Caco-2 (cell line): ENCODE data around the gene PMS1. TPM values are rescaled to one million over a fixed set of nuclear protein-coding genes. Genes with fewer than 3 reads are reported as not detected.

Experiments used
- BruUV-seq: library from RNA; stranded (reverse); fragments of 400-500 nt; replicated peaks from 2 replicates; lab custom pipeline; 2021; lab: Mats Ljungman, UMichigan
- CTCF ChIA-PET: fragments of 300-600 bp; sonication (Branson Sonifier 250); formaldehyde crosslinking; loops from one replicate; lab custom pipeline; 2022; ENCODE audit warnings: antibody characterized with exemption; lab: Charles Lee
- POLR2A ChIA-PET: fragments of 300-600 bp; sonication (Branson Sonifier 250); formaldehyde crosslinking; loops from one replicate; lab custom pipeline; 2022; ENCODE audit warnings: antibody characterized with exemption; lab: Charles Lee
- DNase-seq, 2 experiments: peaks; one replicate each; pipeline versions ENCODE4 v3.0.0 to v3.0.0-alpha.2; 2020 to 2022
- H3K27me3 ChIP-seq: replicated peaks from 2 replicates; pipeline ENCODE4 v1.6.0; 2011; ENCODE audit warnings: low read length; ENCODE audit not compliant: control insufficient read depth, insufficient read depth
- H3K36me3 ChIP-seq: 2 replicates; pipeline ENCODE4 v1.5.1; 2011; ENCODE audit warnings: low read length; ENCODE audit not compliant: control insufficient read depth, insufficient read depth
- H3K4me1 ChIP-seq: fragments of 250-450 bp; sonication (Bioruptor Pico); 2 replicates; pipeline ENCODE4 v1.5.1; 2020; ENCODE audit warnings: mild to moderate bottlenecking
- H3K4me3 ChIP-seq: 2 replicates; pipeline ENCODE4 v1.5.1; 2011; ENCODE audit warnings: low read depth, mild to moderate bottlenecking, control low read depth, low read length
- H3K9me3 ChIP-seq: fragments of 250-450 bp; sonication (Bioruptor Pico); 2 replicates; pipeline ENCODE4 v1.5.1; 2020; ENCODE audit warnings: mild to moderate bottlenecking, moderate library complexity
- H3K27ac Mint-ChIP-seq: one replicate; pipeline ENCODE4 v1.8.0; 2022; ENCODE audit warnings: mixed read lengths; ENCODE audit not compliant: unreplicated experiment
- H3K27me3 Mint-ChIP-seq: one replicate; pipeline ENCODE4 v1.8.0; 2022; ENCODE audit warnings: mixed read lengths; ENCODE audit not compliant: insufficient read depth, unreplicated experiment
- H3K36me3 Mint-ChIP-seq: one replicate; pipeline ENCODE4 v1.8.0; 2022; ENCODE audit warnings: mild to moderate bottlenecking, mixed read lengths; ENCODE audit not compliant: insufficient read depth, unreplicated experiment
- H3K4me1 Mint-ChIP-seq: one replicate; pipeline ENCODE4 v1.8.0; 2022; ENCODE audit warnings: low read depth, mixed read lengths; ENCODE audit not compliant: unreplicated experiment
- H3K4me3 Mint-ChIP-seq: one replicate; pipeline ENCODE4 v1.8.0; 2022; ENCODE audit warnings: mild to moderate bottlenecking, moderate library complexity, mixed read lengths; ENCODE audit not compliant: unreplicated experiment
- H3K9me3 Mint-ChIP-seq: one replicate; pipeline ENCODE4 v1.8.0; 2022; ENCODE audit warnings: mixed read lengths; ENCODE audit not compliant: unreplicated experiment
- CTCF ChIP-seq, 2 experiments: fragments of 200-600 bp in 1 of 2; IDR thresholded peaks; 1 replicate in 1 of 2; 2 replicates in 1 of 2; pipeline versions ENCODE4 v1.5.1 to v1.8.0; 2011 to 2022; ENCODE audit warnings: antibody characterized with exemption in 1 of 2, control low read depth in 1 of 2, inconsistent platforms in 1 of 2, low read depth in 1 of 2, low read length in 1 of 2, mild to moderate bottlenecking in 1 of 2, moderate library complexity in 1 of 2; ENCODE audit not compliant: insufficient read depth in 1 of 2, severe bottlenecking in 1 of 2, unreplicated experiment in 1 of 2
- intact Hi-C: fragments of 100-400 bp; cut with micrococcal nuclease; formaldehyde crosslinking; loops from one replicate; pipeline ENCODE4 v1.10.0; 2022; ENCODE audit not compliant: unreplicated experiment
- total RNA-seq: library from RNA; stranded (reverse); gene quantifications from 2 replicates; pipeline ENCODE4 v1.2.3, GENCODE V29; 2022

Gene PMS1
- total RNA-seq, 1 experiment from 2014 or later = 40.2 TPM

GRCh38 chr2:189841019-189841418, 56.8 kb downstream of the PMS1 start:
- H3K4me1 ChIP-seq = peaks cover 8% of the 10 kb centered on the region; the same call in 1 of the 2 replicates
- no peak overlapping the region for H3K4me3 ChIP-seq
- no peaks in the 10 kb centered on the region for H3K27me3 ChIP-seq
- no TSS peak for BruUV-seq
- H3K36me3 Mint-ChIP-seq = peaks cover 14% of the 10 kb centered on the region
- CTCF ChIA-PET = no interaction called here
- H3K27ac Mint-ChIP-seq = no peak overlapping the region
- POLR2A ChIA-PET = no interaction called here
- no peaks in the 10 kb centered on the region for H3K36me3 ChIP-seq
- H3K4me1 Mint-ChIP-seq = peaks cover 8% of the 10 kb centered on the region
- H3K9me3 ChIP-seq = no peaks in the 10 kb centered on the region
- no peaks in the 10 kb centered on the region for H3K27me3 Mint-ChIP-seq
- no peak for TF ChIP-seq CTCF (IDR thresholded peaks at IDR 0.05; ENCODE audit: insufficient read depth in 1 of 2, low read depth in 1 of 2, low read length in 1 of 2, severe bottlenecking in 1 of 2, unreplicated experiment in 1 of 2)
- intact Hi-C loops = no loop called here
- DNase-seq = no peak
- no peaks in the 10 kb centered on the region for H3K9me3 Mint-ChIP-seq
- no peak overlapping the region for H3K4me3 Mint-ChIP-seq

- H3K4me3 Mint-ChIP-seq = no peak overlapping the region
- DNase-seq = no peak
- no peak overlapping the region for H3K27ac Mint-ChIP-seq
- peaks cover 10% of the 10 kb centered on the region for H3K36me3 Mint-ChIP-seq
- intact Hi-C loops = no loop called here
- no peaks in the 10 kb centered on the region for H3K27me3 Mint-ChIP-seq
- Histone ChIP-seq H3K4me3 (no peak overlapping the region), H3K36me3 (no peaks in the 10 kb centered on the region), H3K4me1 (no peaks in the 10 kb centered on the region), H3K27me3 (no peaks in the 10 kb centered on the region), H3K9me3 (no peaks in the 10 kb centered on the region)
- H3K9me3 Mint-ChIP-seq = no peaks in the 10 kb centered on the region
- no peak for TF ChIP-seq CTCF (IDR thresholded peaks at IDR 0.05; ENCODE audit: insufficient read depth in 1 of 2, low read depth in 1 of 2, low read length in 1 of 2, severe bottlenecking in 1 of 2, unreplicated experiment in 1 of 2)
- ChIA-PET POLR2A (no interaction called here), CTCF (no interaction called here)
- BruUV-seq = no TSS peak
- H3K4me1 Mint-ChIP-seq = no peaks in the 10 kb centered on the region
These were observed 64.0 kb downstream of the PMS1 start for GRCh38 chr2:189848276-189848675.

- H3K27me3 Mint-ChIP-seq = no peaks in the 10 kb centered on the region
- Histone ChIP-seq H3K36me3 (no peaks in the 10 kb centered on the region), H3K4me1 (no peaks in the 10 kb centered on the region), H3K27me3 (no peaks in the 10 kb centered on the region), H3K9me3 (no peaks in the 10 kb centered on the region), H3K4me3 (no peak overlapping the region)
- TF ChIP-seq CTCF (IDR thresholded peaks at IDR 0.05; ENCODE audit: insufficient read depth in 1 of 2, low read depth in 1 of 2, low read length in 1 of 2, severe bottlenecking in 1 of 2, unreplicated experiment in 1 of 2) = no peak
- no peaks in the 10 kb centered on the region for H3K9me3 Mint-ChIP-seq
- no peak for DNase-seq
- H3K4me3 Mint-ChIP-seq = no peak overlapping the region
- intact Hi-C loops = no loop called here
- no peaks in the 10 kb centered on the region for H3K4me1 Mint-ChIP-seq
- ChIA-PET POLR2A (interaction anchor here (0.7 kb wide), 1 partner anchor 9 kb away, joined by 3 read pairs; no protein-coding TSS in a partner anchor), CTCF (no interaction called here)
- no TSS peak for BruUV-seq
- peaks cover 11% of the 10 kb centered on the region for H3K36me3 Mint-ChIP-seq
- no peak overlapping the region for H3K27ac Mint-ChIP-seq
These were observed 65.3 kb downstream of the PMS1 start for GRCh38 chr2:189849550-189849949.
